C4-2B (cell line): ENCODE measurements around the gene VPS54.
"Not testable (repeated sequence)": the region's sequence is repeated elsewhere in the genome, so short reads cannot be mapped to it uniquely, and the experiment has no call there.

ENCODE experiments used
- H3K27ac ChIP-seq: fragments of 450-650 bp; 2 replicates; pipeline ENCODE4 v1.5.1; 2017
- ZFX ChIP-seq: fragments of 450-650 bp; IDR thresholded peaks from 2 replicates; pipeline ENCODE4 v1.6.1; 2017
- TF ChIP-seq, protein P1 (sequence below): fragments of 450-650 bp; conservative IDR thresholded peaks from 2 replicates; pipeline ENCODE4 v1.5.1; 2017; ENCODE audit warnings: mild to moderate bottlenecking

VPS54 gene

GRCh38 chr2:63975437-63976124 lies 43.6 kb downstream of the VPS54 start:
- no peak overlapping the region for H3K27ac ChIP-seq
- no peak for TF ChIP-seq ZFX

- H3K27ac ChIP-seq, result not testable (repeated sequence)
These were observed 44.2 kb downstream of the VPS54 start for GRCh38 chr2:63975036-63975435.

DNA sequence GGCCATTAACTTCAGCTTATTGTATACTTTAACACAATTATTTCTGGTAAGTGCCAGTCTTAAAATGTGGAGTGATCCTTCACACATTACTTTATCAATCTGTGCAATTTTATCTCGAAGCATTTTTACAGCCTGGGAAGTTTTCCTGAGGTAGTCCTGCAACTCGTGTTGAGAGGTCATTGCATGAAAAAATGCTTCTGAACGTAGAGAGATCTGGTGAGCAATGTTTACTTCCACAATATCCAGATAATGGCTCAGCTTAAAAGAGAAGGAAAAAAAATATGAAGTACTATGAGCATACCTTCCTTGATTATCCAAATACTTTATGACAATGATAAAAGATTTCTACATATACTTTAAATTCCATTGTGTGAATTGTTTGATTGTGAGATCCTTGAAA lies 57.0 kb downstream of the VPS54 start:
- no peak for TF ChIP-seq ZFX
- TF ChIP-seq, protein P1, sequence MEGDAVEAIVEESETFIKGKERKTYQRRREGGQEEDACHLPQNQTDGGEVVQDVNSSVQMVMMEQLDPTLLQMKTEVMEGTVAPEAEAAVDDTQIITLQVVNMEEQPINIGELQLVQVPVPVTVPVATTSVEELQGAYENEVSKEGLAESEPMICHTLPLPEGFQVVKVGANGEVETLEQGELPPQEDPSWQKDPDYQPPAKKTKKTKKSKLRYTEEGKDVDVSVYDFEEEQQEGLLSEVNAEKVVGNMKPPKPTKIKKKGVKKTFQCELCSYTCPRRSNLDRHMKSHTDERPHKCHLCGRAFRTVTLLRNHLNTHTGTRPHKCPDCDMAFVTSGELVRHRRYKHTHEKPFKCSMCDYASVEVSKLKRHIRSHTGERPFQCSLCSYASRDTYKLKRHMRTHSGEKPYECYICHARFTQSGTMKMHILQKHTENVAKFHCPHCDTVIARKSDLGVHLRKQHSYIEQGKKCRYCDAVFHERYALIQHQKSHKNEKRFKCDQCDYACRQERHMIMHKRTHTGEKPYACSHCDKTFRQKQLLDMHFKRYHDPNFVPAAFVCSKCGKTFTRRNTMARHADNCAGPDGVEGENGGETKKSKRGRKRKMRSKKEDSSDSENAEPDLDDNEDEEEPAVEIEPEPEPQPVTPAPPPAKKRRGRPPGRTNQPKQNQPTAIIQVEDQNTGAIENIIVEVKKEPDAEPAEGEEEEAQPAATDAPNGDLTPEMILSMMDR, result no peak
- no peak overlapping the region for H3K27ac ChIP-seq

GRCh38 chr2:63950414-63950813 lies 68.8 kb downstream of the VPS54 start:
- TF ChIP-seq ZFX, result no peak
- TF ChIP-seq, protein P1, result no peak
- H3K27ac ChIP-seq, result no peak overlapping the region

DNA sequence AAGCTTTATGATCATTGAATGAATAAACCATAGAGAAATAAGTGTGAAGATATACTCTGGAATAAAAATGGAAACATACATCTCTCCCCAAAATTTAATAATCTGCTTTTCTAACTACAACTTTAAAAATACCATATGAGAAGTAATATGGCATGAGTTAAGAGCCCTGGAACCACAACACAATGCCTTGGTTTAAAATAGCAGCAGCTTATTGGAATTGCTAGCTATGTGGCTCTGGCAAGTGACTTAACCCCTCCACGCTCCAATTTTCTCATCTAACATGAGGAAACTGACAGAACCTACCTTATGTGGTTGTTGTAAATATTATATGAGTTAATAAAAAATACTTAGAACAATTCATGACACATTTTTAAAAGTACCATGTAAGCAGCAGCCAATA lies 76.4 kb downstream of the VPS54 start:
- no peak overlapping the region for H3K27ac ChIP-seq

GRCh38 chr2:63932104-63932503 lies 87.1 kb downstream of the VPS54 start:
- not testable (repeated sequence) for H3K27ac ChIP-seq

More for the DNA sequence above, 76.4 kb downstream of the VPS54 start:
- no peak for TF ChIP-seq ZFX
- TF ChIP-seq, protein P1, result no peak

DNA sequence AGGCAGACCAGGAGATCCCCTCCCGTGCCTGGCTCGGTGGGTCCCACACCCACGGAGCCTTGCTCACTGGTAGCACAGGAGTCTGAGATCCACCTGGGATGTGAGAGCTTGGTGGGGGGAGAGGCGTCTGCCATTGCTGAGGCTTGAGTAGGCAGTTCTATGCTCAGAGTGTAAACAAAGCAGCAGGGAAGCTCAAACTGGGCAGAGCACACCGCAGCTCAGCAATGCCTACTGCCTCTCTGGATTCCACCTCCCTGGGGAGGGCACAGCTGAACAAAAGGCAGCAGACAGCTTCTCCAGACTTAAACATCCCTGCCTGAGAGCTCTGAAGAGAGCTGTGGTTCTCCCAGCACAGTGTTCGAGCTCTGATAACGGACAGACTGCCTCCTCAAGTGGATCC lies 92.4 kb downstream of the VPS54 start:
- TF ChIP-seq, protein P1, result no peak
- no peak for TF ChIP-seq ZFX
- no peak overlapping the region for H3K27ac ChIP-seq

DNA sequence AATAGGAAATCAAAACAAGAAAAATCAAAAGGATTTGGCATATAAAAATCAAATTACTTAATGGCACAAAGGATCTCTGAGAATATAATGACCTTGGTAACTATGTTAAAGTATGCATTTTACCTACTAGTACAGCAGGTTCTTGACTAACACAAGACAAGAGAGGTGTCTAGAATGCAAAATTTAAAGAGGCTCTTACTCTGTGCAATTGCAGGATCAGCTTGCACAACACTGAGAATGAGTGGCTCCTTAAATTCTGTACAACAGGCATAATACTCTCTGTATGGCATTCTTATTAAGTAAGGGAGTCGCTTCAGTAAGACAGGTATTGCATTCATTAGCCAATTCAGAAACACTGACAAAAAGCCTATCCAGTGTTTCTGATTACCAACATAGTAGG lies 104.9 kb downstream of the VPS54 start:
- H3K27ac ChIP-seq, result no peak overlapping the region
- TF ChIP-seq ZFX, result no peak
- TF ChIP-seq, protein P1, result no peak

GRCh38 chr2:63903003-63903402 lies 116.2 kb downstream of the VPS54 start:
- TF ChIP-seq ZFX, result no peak
- no peak overlapping the region for H3K27ac ChIP-seq

GRCh38 chr2:63902149-63902548 lies 117.1 kb downstream of the VPS54 start:
- no peak for TF ChIP-seq ZFX
- TF ChIP-seq, protein P1, result no peak
- no peak overlapping the region for H3K27ac ChIP-seq
